GM12864 (cell line): Measurements from ENCODE around the gene AOAH.
"Not testable (repeated sequence)": the region's sequence is repeated elsewhere in the genome, so short reads cannot be mapped to it uniquely, and the experiment has no call there.

Source experiments
- DNase-seq: peaks from one replicate; pipeline ENCODE4 v3.0.0-alpha.2; 2011; ENCODE audit warnings: low read depth
- H3K4me3 ChIP-seq: 2 replicates; pipeline ENCODE4 v1.5.1; 2011; ENCODE audit warnings: mild to moderate bottlenecking, low read depth, low read length, control low read depth
- CTCF ChIP-seq: IDR thresholded peaks from 2 replicates; pipeline ENCODE4 v1.5.1; 2011; ENCODE audit warnings: low read depth, mild to moderate bottlenecking, moderate library complexity, low read length, control low read depth, inconsistent platforms; ENCODE audit errors: missing control alignments

Gene AOAH

GRCh38 chr7:36468370-36469101, 255.8 kb downstream of the AOAH start:
- no peak for DNase-seq
- no peak overlapping the region for H3K4me3 ChIP-seq
- no peak for TF ChIP-seq CTCF

GRCh38 chr7:36466001-36466400, 258.3 kb downstream of the AOAH start:
- DNase-seq: not testable (repeated sequence)

GRCh38 chr7:36464271-36464670, 260.0 kb downstream of the AOAH start:
- H3K4me3 ChIP-seq: no peak overlapping the region
- no peak for DNase-seq
- TF ChIP-seq CTCF: no peak

More at GRCh38 chr7:36466001-36466400, 258.3 kb downstream of the AOAH start:
- not testable (repeated sequence) for H3K4me3 ChIP-seq
